HG03060 (cell line): ENCODE measurements around the gene PCDHA8.
"Not testable (repeated sequence)": the region's sequence is repeated elsewhere in the genome, so short reads cannot be mapped to it uniquely, and the experiment has no call there.

Experiments used
- ATAC-seq: cut with Tn5 transposase; IDR thresholded peaks from one replicate; pipeline ENCODE4 v1.9.1; 2021; ENCODE audit warnings: low read depth, moderate number of reproducible peaks; ENCODE audit not compliant: unreplicated experiment

Gene PCDHA8, protein sequence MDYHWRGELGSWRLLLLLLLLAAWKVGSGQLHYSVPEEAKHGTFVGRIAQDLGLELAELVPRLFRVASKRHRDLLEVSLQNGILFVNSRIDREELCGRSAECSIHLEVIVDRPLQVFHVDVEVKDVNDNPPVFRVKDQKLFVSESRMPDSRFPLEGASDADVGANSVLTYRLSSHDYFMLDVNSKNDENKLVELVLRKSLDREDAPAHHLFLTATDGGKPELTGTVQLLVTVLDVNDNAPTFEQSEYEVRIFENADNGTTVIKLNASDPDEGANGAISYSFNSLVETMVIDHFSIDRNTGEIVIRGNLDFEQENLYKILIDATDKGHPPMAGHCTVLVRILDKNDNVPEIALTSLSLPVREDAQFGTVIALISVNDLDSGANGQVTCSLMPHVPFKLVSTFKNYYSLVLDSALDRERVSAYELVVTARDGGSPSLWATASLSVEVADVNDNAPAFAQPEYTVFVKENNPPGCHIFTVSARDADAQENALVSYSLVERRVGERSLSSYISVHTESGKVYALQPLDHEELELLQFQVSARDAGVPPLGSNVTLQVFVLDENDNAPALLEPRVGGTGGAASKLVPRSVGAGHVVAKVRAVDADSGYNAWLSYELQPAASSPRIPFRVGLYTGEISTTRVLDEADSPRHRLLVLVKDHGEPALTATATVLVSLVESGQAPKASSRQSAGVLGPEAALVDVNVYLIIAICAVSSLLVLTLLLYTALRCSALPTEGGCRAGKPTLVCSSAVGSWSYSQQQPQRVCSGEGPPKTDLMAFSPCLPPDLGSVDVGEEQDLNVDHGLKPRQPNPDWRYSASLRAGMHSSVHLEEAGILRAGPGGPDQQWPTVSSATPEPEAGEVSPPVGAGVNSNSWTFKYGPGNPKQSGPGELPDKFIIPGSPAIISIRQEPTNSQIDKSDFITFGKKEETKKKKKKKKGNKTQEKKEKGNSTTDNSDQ

DNA sequence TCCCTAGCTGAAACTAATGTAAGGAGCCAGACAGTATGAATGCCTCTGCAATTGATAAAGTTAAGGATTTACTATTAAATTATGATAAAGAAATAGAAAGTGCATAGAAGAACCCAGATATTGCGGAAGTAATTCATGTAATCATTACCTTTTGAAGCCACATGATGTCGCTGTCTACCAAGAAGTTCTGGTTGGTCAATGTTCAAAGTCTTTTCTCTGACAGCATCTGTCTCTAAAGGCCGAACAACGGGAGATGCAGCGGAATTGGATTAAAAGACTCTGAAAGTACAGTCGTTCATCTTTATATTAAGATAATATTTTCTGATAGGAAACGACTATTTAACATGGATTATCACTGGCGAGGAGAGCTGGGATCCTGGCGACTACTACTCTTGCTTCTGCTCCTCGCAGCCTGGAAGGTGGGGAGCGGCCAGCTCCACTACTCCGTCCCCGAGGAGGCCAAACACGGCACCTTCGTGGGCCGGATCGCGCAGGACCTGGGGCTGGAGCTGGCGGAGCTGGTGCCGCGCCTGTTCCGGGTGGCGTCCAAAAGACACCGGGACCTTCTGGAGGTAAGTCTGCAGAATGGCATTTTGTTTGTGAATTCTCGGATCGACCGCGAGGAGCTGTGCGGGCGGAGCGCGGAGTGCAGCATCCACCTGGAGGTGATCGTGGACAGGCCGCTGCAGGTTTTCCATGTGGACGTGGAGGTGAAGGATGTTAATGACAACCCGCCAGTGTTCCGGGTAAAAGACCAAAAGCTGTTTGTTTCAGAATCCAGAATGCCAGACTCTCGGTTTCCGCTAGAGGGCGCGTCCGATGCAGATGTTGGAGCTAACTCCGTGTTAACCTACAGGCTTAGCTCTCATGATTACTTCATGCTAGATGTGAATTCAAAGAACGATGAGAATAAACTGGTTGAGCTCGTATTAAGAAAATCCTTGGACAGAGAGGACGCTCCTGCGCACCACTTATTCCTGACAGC, at the start of gene PCDHA8:
TSS of gene PCDHA8 (plus strand) at position 210 of the 985 bp plus-strand sequence. CDS start at position 345, 135 bp downstream.
- no peak for ATAC-seq

DNA sequence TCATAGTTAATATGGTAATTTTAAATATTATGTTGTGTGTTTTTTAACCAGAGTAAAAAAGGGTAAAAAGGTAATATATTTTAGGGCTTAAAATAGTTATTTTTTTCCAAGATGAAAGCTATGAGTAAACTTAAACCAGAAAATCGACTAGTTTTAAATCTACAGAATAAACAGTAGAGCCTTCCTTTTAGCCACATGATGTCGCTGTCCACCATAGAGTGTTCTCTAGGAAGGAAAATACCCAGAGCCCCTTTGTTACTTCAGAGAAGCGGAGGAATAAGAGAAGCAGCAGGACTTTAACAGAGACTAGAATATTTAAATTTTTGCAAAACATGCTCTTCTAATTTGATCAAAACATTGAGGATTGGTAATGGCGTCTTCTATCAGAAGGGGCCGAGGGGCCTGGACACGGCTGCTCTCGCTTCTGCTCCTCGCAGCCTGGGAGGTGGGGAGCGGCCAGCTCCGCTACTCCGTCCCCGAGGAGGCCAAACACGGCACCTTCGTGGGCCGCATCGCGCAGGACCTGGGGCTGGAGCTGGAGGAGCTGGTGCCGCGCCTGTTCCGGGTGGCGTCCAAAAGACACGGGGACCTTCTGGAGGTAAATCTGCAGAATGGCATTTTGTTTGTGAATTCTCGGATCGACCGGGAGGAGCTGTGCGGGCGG, 46.3 kb upstream of the PCDHA8 start, which contains the start of gene PCDHA2:
TSS of gene PCDHA2 (plus strand) at position 258 of the 664 bp plus-strand sequence.
- no peak for ATAC-seq

DNA sequence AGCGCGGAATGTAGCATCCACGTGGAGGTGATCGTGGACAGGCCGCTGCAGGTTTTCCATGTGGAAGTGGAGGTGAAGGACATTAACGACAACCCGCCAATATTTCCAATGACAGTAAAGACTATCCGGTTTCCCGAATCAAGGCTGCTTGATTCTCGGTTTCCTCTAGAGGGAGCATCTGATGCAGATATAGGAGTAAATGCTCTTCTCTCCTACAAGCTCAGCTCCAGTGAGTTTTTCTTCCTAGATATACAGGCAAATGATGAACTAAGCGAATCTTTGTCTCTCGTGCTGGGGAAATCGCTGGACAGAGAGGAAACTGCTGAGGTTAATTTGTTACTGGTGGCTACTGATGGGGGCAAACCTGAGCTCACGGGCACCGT, 45.7 kb upstream of the PCDHA8 start:
- no peak for ATAC-seq

DNA sequence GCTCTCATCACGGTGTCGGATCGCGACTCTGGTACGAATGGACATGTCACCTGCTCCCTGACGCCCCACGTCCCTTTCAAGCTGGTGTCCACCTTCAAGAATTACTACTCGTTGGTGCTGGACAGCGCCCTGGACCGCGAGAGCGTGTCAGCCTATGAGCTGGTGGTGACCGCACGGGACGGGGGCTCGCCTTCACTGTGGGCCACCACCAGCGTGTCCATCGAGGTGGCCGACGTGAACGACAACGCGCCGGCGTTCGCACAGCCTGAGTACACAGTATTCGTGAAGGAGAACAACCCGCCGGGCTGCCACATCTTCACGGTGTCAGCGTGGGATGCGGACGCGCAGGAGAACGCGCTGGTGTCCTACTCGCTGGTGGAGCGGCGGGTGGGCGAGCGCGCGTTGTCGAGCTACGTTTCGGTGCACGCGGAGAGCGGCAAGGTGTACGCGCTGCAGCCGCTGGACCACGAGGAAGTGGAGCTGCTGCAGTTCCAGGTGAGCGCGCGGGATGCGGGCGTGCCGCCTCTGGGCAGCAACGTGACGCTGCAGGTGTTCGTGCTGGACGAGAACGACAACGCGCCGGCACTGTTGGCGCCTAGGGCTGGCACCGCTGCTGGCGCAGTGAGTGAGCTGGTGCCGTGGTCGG, 44.8 kb upstream of the PCDHA8 start:
- not testable (repeated sequence) for ATAC-seq

DNA sequence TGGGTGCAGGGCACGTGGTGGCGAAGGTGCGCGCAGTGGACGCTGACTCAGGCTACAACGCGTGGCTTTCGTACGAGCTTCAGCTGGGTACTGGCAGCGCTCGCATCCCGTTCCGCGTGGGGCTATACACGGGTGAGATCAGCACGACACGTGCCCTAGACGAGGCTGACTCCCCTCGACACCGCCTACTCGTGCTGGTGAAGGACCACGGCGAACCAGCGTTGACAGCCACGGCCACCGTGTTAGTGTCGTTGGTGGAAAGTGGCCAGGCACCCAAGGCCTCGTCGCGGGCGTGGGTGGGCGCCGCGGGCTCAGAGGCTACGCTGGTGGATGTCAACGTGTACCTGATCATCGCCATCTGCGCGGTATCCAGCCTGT, 44.3 kb upstream of the PCDHA8 start:
- ATAC-seq, result no peak

DNA sequence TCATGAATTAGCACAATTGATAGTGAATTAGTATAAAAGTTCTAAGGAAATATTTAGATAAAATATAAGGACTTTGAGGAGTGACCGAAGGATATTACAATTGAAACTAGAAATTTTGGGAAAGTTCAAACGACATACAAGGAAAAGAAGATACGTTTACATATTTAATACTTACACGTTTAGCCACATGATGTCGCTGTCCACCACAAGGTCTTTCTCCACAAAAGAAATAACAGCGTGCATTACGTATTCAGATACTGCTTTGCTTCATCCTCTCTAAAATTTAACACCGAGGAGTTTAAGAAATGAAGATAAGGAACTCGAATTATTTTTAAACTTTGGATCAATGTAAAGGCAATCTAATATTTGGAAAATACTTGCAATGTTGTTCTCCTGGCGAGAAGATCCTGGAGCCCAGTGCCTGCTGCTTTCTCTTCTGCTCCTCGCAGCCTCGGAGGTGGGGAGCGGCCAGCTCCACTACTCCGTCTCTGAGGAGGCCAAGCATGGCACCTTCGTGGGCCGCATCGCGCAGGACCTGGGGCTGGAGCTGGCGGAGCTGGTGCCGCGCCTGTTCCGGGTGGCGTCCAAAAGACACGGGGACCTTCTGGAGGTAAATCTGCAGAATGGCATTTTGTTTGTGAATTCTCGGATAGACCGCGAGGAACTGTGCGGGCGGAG, 40.0 kb upstream of the PCDHA8 start, which contains the start of gene PCDHA3:
TSS of gene PCDHA3 (plus strand) at position 242 of the 678 bp plus-strand sequence.
- no peak for ATAC-seq

DNA sequence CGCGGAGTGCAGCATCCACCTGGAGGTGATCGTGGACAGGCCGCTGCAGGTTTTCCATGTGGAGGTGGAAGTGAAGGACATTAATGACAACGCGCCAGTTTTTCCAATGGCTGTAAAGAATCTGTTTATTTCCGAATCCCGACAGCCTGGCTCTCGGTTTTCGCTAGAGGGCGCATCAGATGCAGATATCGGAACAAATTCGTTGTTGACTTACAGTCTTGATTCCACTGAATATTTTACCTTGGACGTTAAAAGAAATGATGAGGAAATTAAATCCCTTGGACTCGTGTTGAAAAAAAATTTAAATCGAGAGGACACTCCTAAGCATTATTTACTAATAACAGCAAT, 39.5 kb upstream of the PCDHA8 start:
- ATAC-seq, result no peak

DNA sequence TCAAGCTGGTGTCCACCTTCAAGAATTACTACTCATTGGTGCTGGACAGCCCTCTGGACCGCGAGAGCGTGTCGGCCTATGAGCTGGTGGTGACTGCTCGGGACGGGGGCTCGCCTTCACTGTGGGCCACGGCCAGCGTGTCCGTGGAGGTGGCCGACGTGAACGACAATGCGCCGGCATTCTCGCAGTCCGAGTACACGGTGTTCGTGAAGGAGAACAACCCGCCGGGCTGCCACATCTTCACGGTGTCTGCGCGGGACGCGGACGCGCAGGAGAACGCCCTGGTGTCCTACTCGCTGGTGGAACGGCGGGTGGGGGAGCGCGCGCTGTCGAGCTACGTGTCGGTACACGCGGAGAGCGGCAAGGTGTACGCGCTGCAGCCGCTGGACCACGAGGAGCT, 38.6 kb upstream of the PCDHA8 start:
- ATAC-seq, result not testable (repeated sequence)

DNA sequence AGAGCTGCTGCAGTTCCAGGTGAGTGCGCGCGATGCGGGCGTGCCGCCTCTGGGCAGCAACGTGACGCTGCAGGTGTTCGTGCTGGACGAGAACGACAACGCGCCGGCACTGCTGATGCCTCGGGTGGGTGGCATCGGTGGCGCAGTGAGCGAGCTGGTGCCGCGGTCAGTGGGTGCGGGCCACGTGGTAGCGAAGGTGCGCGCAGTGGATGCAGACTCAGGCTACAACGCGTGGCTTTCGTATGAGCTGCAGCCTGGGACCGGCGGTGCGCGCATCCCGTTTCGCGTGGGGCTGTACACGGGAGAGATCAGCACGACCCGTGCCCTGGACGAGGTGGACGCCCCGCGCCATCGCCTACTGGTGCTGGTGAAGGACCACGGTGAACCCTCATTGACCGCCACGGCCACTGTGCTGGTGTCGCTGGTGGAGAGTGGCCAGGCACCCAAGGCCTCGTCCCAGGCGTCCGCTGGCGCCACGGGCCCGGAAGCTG, 38.2 kb upstream of the PCDHA8 start:
- ATAC-seq, result no peak

DNA sequence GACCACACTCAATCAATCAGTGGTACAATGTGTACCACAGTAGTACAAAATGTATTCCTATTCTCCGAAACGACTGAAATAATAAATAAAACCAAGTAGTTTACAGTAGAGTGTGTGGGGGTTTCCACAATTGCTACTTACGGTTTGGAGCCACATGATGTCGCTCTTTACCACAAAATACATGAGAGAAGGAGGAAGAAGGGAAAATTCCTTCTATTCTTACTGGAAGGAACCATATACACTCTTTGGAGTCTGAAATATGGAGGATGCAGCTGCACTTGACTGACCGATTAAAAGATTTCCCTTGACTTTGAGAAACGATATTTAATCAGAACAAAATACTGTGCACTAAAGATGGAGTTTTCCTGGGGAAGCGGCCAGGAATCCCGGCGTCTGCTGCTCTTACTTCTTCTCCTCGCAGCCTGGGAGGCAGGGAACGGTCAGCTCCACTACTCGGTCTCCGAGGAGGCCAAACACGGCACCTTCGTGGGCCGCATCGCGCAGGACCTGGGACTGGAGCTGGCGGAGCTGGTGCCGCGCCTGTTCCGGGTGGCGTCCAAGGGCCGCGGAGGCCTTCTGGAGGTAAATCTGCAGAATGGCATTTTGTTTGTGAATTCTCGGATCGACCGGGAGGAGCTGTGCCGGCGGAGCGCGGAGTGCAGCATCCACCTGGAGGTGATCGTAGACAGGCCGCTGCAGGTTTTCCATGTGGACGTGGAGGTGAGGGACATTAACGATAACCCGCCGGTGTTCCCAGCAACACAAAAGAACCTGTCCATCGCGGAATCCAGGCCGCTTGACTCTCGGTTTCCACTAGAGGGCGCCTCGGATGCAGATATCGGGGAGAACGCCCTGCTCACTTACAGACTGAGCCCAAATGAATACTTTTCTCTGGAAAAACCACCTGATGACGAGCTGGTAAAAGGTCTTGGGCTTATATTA, 33.9 kb upstream of the PCDHA8 start, which contains the start of gene PCDHA4:
TSS of gene PCDHA4 (plus strand) at position 235 of the 942 bp plus-strand sequence.
- ATAC-seq, result no peak

DNA sequence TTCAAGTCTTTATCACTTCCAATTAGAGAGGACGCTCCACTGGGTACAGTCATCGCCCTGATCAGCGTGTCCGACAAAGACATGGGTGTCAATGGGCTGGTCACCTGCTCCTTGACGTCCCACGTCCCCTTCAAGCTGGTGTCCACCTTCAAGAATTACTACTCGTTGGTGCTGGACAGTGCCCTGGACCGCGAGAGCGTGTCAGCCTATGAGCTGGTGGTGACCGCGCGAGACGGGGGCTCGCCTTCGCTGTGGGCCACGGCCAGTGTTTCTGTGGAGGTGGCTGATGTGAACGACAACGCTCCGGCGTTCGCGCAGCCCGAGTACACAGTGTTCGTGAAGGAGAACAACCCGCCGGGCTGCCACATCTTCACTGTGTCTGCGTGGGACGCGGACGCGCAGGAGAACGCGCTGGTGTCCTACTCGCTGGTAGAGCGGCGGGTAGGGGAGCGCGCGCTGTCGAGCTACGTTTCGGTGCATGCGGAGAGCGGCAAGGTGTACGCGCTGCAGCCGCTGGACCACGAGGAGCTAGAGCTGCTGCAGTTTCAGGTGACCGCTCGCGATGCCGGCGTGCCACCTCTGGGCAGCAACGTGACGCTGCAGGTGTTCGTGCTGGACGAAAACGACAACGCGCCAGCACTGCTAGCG, 32.6 kb upstream of the PCDHA8 start:
- not testable (repeated sequence) for ATAC-seq

DNA sequence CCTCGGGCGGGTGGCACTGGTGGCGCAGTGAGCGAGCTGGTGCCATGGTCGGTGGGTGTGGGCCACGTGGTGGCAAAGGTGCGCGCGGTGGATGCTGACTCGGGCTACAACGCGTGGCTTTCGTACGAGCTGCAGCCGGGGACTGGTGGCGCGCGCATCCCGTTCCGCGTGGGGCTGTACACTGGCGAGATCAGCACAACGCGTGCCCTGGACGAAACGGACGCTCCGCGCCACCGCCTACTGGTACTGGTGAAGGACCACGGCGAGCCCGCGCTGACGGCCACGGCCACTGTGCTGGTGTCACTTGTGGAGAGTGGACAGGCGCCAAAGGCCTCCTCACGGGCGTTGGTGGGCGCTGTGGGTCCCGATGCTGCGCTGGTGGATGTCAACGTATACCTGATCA, 32.1 kb upstream of the PCDHA8 start:
- no peak for ATAC-seq

DNA sequence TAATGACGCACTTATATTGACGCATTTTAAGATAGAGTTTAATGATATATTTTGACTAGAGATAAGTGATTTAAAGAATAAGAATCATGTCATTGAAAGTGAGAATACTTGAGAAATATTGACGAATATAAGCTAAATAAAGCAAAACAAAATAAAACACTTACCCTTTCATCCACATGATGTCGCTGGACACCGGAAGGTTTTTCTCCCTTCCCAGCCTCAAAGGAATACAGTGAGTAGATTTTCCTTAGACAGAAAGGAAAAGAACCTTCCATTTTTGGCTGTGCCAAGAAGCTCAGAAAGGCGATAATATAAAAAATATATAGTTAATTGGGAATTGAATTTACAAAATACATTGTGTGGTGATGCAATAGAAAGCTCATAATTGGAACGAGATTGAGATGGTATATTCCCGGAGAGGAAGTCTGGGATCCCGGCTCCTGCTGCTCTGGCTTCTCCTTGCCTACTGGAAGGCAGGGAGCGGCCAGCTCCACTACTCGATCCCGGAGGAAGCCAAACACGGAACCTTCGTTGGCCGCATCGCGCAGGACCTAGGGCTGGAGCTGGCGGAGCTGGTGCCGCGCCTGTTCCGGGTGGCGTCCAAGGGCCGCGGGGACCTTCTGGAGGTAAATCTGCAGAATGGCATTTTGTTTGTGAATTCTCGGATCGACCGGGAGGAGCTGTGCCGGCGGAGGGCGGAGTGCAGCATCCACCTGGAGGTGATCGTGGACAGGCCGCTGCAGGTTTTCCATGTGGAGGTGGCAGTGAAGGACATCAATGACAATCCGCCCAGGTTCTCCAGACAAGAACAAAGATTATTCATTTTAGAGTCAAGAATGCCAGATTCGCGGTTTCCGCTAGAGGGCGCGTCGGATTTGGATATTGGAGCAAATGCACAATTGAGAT, 19.4 kb upstream of the PCDHA8 start, which contains the start of gene PCDHA5:
TSS of gene PCDHA5 (plus strand) at position 239 of the 906 bp plus-strand sequence.
- ATAC-seq, result no peak

DNA sequence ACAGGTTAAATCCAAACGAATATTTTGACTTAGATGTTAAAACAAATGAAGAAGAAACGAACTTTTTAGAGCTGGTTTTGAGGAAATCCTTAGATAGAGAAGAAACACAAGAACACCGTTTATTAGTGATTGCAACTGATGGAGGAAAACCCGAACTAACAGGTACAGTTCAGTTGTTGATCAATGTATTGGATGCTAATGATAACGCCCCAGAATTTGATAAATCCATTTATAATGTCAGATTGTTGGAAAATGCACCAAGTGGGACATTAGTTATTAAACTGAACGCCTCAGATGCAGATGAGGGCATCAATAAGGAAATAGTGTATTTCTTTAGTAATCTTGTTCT, 18.7 kb upstream of the PCDHA8 start:
- no peak for ATAC-seq

DNA sequence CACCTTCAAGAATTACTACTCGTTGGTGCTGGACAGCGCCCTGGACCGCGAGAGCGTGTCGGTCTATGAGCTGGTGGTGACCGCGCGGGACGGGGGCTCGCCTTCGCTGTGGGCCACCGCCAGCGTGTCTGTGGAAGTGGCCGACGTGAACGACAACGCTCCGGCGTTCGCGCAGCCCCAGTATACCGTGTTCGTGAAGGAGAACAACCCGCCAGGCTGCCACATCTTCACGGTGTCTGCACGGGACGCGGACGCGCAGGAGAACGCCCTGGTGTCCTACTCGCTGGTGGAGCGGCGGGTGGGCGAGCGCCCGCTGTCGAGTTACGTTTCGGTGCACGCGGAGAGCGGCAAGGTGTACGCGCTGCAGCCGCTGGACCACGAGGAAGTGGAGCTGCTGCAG, 18.0 kb upstream of the PCDHA8 start:
- not testable (repeated sequence) for ATAC-seq

DNA sequence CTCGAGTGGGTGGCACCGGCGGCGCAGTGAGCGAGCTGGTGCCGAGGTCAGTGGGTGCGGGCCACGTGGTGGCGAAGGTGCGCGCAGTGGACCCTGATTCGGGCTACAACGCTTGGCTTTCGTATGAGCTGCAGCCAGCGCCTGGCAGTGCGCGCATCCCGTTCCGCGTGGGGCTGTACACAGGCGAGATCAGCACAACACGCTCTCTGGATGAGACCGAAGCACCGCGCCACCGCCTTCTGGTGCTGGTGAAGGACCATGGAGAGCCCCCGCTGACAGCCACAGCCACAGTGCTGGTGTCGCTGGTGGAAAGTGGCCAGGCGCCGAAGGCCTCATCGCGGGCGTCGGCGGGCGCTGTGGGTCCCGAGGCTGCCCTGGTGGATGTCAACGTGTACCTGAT, 17.5 kb upstream of the PCDHA8 start:
- ATAC-seq, result no peak
